Measurements from ENCODE around the gene CRTC3. TPM values are rescaled to one million over a fixed set of nuclear protein-coding genes. Genes with fewer than 3 reads are reported as not detected.
"Not testable (repeated sequence)": the region's sequence is repeated elsewhere in the genome, so short reads cannot be mapped to it uniquely, and the experiment has no call there.

The CRTC3 gene
- total and polyA plus RNA-seq, 2 experiments from 2014 or later = 15.1 to 24.5 TPM

DNA sequence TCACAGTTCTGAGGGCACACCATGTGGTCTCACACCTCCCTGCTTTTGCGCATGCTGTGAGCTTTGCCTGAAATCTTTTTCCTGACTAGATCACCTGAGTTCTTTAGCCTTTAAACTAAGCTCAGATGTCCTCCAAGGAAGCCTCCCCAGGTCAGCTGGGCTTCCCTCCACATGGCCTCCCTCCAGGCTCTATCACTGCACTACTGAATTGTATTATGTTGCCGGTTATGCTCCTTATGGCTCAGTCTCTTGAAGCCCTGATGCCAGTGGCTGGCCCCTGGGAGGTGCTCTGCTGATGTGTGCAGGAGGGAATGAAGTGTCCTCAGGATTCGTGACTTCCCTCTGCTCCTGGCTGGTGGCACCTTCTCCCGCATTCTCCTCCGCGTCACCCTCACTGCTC is 94.1 kb downstream of the CRTC3 start:
- peaks cover 19% of the 10 kb centered on the region for H3K36me3 ChIP-seq
- H3K27ac ChIP-seq = no peak overlapping the region
- TF ChIP-seq, protein P1, sequence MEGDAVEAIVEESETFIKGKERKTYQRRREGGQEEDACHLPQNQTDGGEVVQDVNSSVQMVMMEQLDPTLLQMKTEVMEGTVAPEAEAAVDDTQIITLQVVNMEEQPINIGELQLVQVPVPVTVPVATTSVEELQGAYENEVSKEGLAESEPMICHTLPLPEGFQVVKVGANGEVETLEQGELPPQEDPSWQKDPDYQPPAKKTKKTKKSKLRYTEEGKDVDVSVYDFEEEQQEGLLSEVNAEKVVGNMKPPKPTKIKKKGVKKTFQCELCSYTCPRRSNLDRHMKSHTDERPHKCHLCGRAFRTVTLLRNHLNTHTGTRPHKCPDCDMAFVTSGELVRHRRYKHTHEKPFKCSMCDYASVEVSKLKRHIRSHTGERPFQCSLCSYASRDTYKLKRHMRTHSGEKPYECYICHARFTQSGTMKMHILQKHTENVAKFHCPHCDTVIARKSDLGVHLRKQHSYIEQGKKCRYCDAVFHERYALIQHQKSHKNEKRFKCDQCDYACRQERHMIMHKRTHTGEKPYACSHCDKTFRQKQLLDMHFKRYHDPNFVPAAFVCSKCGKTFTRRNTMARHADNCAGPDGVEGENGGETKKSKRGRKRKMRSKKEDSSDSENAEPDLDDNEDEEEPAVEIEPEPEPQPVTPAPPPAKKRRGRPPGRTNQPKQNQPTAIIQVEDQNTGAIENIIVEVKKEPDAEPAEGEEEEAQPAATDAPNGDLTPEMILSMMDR (IDR thresholded peaks at IDR 0.05; ENCODE audit: low read depth, low read length) = no peak
- H3K4me3 ChIP-seq = no peak overlapping the region
- no peak for DNase-seq (ENCODE audit: low read depth in 1 of 2, low spot score in 1 of 2)
- H3K27me3 ChIP-seq = no peaks in the 10 kb centered on the region
- H3K4me1 ChIP-seq (ENCODE audit: low read depth) = no peaks in the 10 kb centered on the region
- no peaks in the 10 kb centered on the region for H3K9me3 ChIP-seq (ENCODE audit: low read depth)

DNA sequence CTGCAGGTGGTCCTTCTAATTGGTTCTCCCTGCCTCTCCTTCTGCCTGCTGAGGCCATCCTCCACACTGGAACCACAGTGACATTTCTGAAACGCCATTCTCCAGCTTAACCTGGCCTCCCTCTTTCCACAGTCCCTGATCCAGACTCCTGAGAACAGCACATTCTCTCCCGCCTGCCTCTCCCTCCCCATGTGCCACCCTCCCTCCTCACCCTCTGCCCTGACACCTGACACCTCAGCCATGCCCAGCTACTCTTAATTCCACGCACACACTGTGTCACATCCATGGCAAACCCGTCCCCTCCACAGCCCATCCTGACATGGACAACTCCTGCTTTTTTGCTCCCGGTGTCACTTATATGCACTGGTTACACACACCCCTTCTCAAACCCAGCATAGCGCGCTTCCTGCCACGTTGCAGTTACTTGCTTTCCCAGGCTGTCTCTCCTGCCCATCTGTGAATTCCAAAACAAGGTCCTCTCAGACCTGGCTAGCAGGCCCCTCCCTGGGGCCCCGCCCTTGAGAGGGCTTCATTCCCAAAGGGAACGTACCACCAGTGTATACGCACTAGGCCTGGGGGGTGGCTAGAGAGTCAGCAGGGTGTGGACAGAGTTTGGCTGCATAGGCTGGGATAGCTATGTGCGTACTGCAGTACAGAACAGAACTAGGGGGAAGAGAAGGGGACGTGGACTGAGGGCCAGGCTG is 94.7 kb downstream of the CRTC3 start:
- no peak overlapping the region for H3K4me3 ChIP-seq
- H3K36me3 ChIP-seq = peaks cover 23% of the 10 kb centered on the region

DNA sequence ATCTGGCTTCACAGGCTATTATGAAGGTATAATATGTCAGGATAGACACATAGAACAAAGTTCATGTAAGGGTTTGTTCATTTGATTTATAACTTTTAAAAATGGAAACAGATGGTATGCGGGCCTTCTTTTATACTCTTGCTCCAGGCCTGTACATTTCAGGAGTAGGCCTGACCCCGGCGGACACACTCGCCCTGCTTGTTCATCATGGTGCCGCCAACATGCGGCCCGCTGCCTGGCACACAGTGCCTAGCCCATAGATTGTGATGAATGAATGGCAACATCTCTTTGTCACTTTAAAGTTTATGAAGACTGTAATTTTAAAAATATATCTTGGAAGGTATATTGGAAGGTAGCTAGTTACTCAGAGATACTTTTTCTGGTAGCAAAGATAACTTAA is 95.3 kb downstream of the CRTC3 start:
- Histone ChIP-seq H3K27ac (no peak overlapping the region), H3K4me1 (ENCODE audit: low read depth) (no peaks in the 10 kb centered on the region), H3K36me3 (peaks cover 24% of the 10 kb centered on the region), H3K9me3 (ENCODE audit: low read depth) (no peaks in the 10 kb centered on the region), H3K27me3 (no peaks in the 10 kb centered on the region), H3K4me3 (no peak overlapping the region)
- no peak for DNase-seq (ENCODE audit: low read depth in 1 of 2, low spot score in 1 of 2)
- TF ChIP-seq, protein P1 (IDR thresholded peaks at IDR 0.05; ENCODE audit: low read depth, low read length) = no peak

More for the DNA sequence above, 94.7 kb downstream of the CRTC3 start:
- H3K27ac ChIP-seq = no peak overlapping the region
- H3K9me3 ChIP-seq (ENCODE audit: low read depth) = no peaks in the 10 kb centered on the region
- DNase-seq (ENCODE audit: low read depth in 1 of 2, low spot score in 1 of 2) = no peak
- H3K27me3 ChIP-seq = no peaks in the 10 kb centered on the region
- H3K4me1 ChIP-seq (ENCODE audit: low read depth) = no peaks in the 10 kb centered on the region
- TF ChIP-seq, protein P1 (IDR thresholded peaks at IDR 0.05; ENCODE audit: low read depth, low read length) = no peak

DNA sequence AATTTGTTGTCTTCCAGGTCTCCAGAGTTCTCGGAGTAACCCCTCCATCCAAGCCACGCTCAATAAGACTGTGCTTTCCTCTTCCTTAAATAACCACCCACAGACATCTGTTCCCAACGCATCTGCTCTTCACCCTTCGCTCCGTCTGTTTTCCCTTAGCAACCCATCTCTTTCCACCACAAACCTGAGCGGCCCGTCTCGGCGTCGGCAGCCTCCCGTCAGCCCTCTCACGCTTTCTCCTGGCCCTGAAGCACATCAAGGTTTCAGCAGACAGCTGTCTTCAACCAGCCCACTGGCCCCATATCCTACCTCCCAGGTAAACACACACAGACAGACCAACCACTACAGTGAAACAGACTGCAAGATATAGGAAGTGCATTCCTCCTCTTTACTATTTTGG is 99.5 kb downstream of the CRTC3 start:
- TF ChIP-seq, protein P1 (IDR thresholded peaks at IDR 0.05; ENCODE audit: low read depth, low read length) = no peak
- H3K36me3 ChIP-seq = peaks cover 23% of the 10 kb centered on the region

DNA sequence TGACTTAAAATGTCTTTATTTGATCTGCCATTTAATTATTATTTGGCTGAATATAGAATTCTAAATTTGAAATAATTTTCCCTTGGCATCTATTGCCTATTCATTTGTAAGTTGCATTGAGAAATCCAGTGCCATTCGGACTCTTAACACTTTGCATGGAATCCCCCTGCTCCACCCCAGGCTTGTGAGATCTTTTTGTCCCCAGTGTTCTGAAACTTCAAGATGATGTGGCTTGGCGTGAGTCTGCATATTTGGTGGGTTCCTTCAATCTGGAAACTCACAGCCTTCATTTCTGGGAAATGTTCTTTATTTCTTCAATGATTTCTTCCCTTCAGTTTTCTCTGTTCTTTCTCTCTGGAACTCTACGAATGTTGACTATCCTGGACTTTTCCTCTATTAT is 103.6 kb downstream of the CRTC3 start:
- H3K27ac ChIP-seq = no peak overlapping the region
- H3K36me3 ChIP-seq = peaks cover 12% of the 10 kb centered on the region
- no peaks in the 10 kb centered on the region for H3K27me3 ChIP-seq
- H3K9me3 ChIP-seq (ENCODE audit: low read depth) = no peaks in the 10 kb centered on the region
- no peak overlapping the region for H3K4me3 ChIP-seq
- no peaks in the 10 kb centered on the region for H3K4me1 ChIP-seq (ENCODE audit: low read depth)
- TF ChIP-seq, protein P1 (IDR thresholded peaks at IDR 0.05; ENCODE audit: low read depth, low read length) = no peak
- no peak for DNase-seq (ENCODE audit: low read depth in 1 of 2, low spot score in 1 of 2)

More for the DNA sequence above, 99.5 kb downstream of the CRTC3 start:
- no peak for DNase-seq (ENCODE audit: low read depth in 1 of 2, low spot score in 1 of 2)
- Histone ChIP-seq H3K4me3 (no peak overlapping the region), H3K4me1 (ENCODE audit: low read depth) (no peaks in the 10 kb centered on the region), H3K27me3 (no peaks in the 10 kb centered on the region), H3K27ac (no peak overlapping the region), H3K9me3 (ENCODE audit: low read depth) (no peaks in the 10 kb centered on the region)

DNA sequence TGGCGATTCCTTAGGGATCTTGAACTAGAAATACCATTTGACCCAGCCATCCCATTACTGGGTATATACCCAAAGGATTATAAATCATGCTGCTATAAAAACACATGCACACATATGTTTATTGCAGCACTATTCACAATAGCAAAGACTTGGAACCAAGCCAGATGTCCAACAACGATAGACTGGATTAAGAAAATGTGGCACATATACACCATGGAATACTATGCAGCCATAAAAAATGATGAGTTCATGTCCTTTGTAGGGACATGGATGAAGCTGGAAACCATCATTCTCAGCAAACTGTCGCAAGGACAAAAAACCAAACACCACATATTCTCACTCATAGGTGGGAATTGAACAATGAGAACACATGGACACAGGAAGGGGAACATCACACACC is 107.3 kb downstream of the CRTC3 start:
- not testable (repeated sequence) for H3K36me3 ChIP-seq; H3K27me3 ChIP-seq; H3K9me3 ChIP-seq (ENCODE audit: low read depth); H3K27ac ChIP-seq; H3K4me3 ChIP-seq; H3K4me1 ChIP-seq (ENCODE audit: low read depth); DNase-seq (ENCODE audit: low read depth in 1 of 2, low spot score in 1 of 2)
